DMS 273 (cell line): ENCODE measurements around the gene ALX4.

Experiments
- DNase-seq: peaks from one replicate; lab custom pipeline; 2025; ENCODE audit not compliant: unreplicated experiment; lab: John Stamatoyannopoulos, UW

ALX4 gene

GRCh38 chr11:44335919-44336318, 26.0 kb upstream of the ALX4 start:
- DNase-seq: no peak

GRCh38 chr11:44335052-44335760, 25.3 kb upstream of the ALX4 start:
- DNase-seq: no peak

- no peak for DNase-seq
Observed at GRCh38 chr11:44334356-44335004, 24.5 kb upstream of the ALX4 start.

GRCh38 chr11:44333271-44334218, 23.6 kb upstream of the ALX4 start:
- no peak for DNase-seq

GRCh38 chr11:44332665-44333064, 22.7 kb upstream of the ALX4 start:
- no peak for DNase-seq

- no peak for DNase-seq
Observed at GRCh38 chr11:44329472-44330230, 19.7 kb upstream of the ALX4 start.

GRCh38 chr11:44328138-44328660, 18.3 kb upstream of the ALX4 start:
- no peak for DNase-seq

GRCh38 chr11:44327730-44328129, 17.8 kb upstream of the ALX4 start:
- no peak for DNase-seq

GRCh38 chr11:44326615-44327475, 16.9 kb upstream of the ALX4 start:
- peak; percentile 10 for DNase-seq

- DNase-seq: no peak
Observed at GRCh38 chr11:44325698-44326097, 15.8 kb upstream of the ALX4 start.

- no peak for DNase-seq
Observed at GRCh38 chr11:44324749-44325525, 15.0 kb upstream of the ALX4 start.

GRCh38 chr11:44324222-44324621, 14.3 kb upstream of the ALX4 start:
- no peak for DNase-seq

GRCh38 chr11:44322243-44322642, 12.3 kb upstream of the ALX4 start:
- DNase-seq: no peak

GRCh38 chr11:44321059-44321458, 11.1 kb upstream of the ALX4 start:
- no peak for DNase-seq

- DNase-seq: no peak
Observed at GRCh38 chr11:44320289-44320973, 10.5 kb upstream of the ALX4 start.

GRCh38 chr11:44319552-44320288, 9.8 kb upstream of the ALX4 start:
- DNase-seq: no peak

GRCh38 chr11:44319170-44319551, 9.2 kb upstream of the ALX4 start:
- DNase-seq: no peak

GRCh38 chr11:44318369-44318768, 8.4 kb upstream of the ALX4 start:
- no peak for DNase-seq
